Naive B cell (primary cell): ENCODE results near the gene PPP1R10. TPM values are rescaled to one million over a fixed set of nuclear protein-coding genes. Genes with fewer than 3 reads are reported as not detected.

Experiments
- ATAC-seq, 2 donors: fragments of 150-1000 bp; cut with Tn5 transposase; 2 replicates each; pipeline ENCODE4 v1.10.0; 2021; ENCODE audit warnings: low read depth in 2 of 2, mild to moderate bottlenecking in 2 of 2, moderate library complexity in 2 of 2
- DNase-seq: peaks from one replicate; pipeline ENCODE4 v3.0.0; 2022
- H3K27ac Mint-ChIP-seq, 6 donors: one replicate each; pipeline ENCODE4 v1.8.0; 2020 to 2022; ENCODE audit warnings: mild to moderate bottlenecking in 6 of 6, mixed read lengths in 6 of 6, moderate library complexity in 5 of 6, inconsistent platforms in 2 of 6
- H3K27me3 Mint-ChIP-seq, 3 donors: one replicate each; pipeline ENCODE4 v1.8.0; 2021 to 2022; ENCODE audit warnings: mixed read lengths in 3 of 3, mild to moderate bottlenecking in 1 of 3
- H3K36me3 Mint-ChIP-seq, 2 donors: one replicate each; pipeline ENCODE4 v1.8.0; 2020 to 2022; ENCODE audit warnings: mixed read lengths in 2 of 2, inconsistent platforms in 1 of 2, mild to moderate bottlenecking in 1 of 2
- H3K4me1 Mint-ChIP-seq, 3 donors: one replicate each; pipeline ENCODE4 v1.8.0; 2020 to 2022; ENCODE audit warnings: mixed read lengths in 3 of 3, inconsistent platforms in 1 of 3, mild to moderate bottlenecking in 1 of 3, moderate library complexity in 1 of 3
- H3K4me3 Mint-ChIP-seq, 8 donors: one replicate each; pipeline ENCODE4 v1.8.0; 2020 to 2022; ENCODE audit warnings: mild to moderate bottlenecking in 8 of 8, mixed read lengths in 8 of 8, moderate library complexity in 8 of 8, inconsistent platforms in 2 of 8
- H3K9me3 Mint-ChIP-seq, 7 donors: one replicate each; pipeline ENCODE4 v1.8.0; 2020 to 2022; ENCODE audit warnings: mixed read lengths in 7 of 7, mild to moderate bottlenecking in 5 of 7, inconsistent platforms in 2 of 7, moderate library complexity in 1 of 7
- polyA plus RNA-seq, 6 donors: library from polyadenylated mRNA; unstranded; fragments of 300-500 nt; fragmentation: Illumina TruSeq; gene quantifications; one replicate each; pipeline ENCODE4 v1.2.3, GENCODE V29; 2021; ENCODE audit warnings: low read depth in 6 of 6

PPP1R10 gene
- polyA plus RNA-seq, 6 donors from 2014 or later: 7.8 to 27.9 (median 25.9) TPM

DNA sequence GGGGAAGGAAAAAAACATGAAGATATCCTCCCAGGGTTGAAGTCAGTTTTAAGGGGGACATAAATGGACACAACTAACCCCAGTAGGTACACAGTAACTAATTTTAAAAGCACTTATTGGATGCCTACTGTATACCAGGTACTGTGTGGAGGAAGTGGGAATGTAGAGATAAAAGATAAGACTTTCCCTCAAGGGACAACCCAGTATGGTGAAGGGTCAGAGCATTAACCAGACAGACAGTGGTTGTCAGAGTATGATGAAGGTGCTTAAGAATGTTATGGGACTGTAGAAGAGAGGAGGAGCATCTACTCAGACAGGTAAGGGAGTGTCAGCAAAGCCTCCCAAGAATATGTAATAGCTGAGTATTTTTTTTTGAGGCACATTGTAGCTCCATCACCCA is 44.9 kb downstream of the PPP1R10 start:
- Mint-ChIP-seq H3K9me3 (no peaks in the 10 kb centered on the region), H3K36me3 (peaks cover 2 to 8% of the 10 kb centered on the region in 2 donors), H3K4me3 (peak overlapping the region; percentile 90 to 100 (median 100)), H3K4me1 (peaks cover 54 to 62% (median 59%) of the 10 kb centered on the region in 3 donors), H3K27ac (peak overlapping the region; percentile 97 to 100 (median 99)), H3K27me3 (no peaks in the 10 kb centered on the region)
- ATAC-seq (no peak), DNase-seq (no peak)

DNA sequence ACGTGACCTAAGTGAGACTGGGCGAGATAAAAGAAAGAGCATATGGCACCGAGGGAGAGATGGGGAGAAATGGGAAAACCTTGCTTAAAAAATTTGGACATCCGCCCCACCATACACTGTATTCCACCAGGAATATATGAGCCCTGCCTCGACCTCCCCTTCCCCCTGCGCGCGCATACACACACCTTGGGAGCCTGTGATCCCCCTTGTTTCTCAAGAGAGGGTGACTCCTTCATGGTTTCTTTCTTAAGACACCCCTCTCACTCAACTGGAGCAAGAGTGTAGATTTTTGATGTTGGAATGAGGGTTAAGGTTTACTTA is 45.3 kb downstream of the PPP1R10 start:
- DNase-seq: no peak

DNA sequence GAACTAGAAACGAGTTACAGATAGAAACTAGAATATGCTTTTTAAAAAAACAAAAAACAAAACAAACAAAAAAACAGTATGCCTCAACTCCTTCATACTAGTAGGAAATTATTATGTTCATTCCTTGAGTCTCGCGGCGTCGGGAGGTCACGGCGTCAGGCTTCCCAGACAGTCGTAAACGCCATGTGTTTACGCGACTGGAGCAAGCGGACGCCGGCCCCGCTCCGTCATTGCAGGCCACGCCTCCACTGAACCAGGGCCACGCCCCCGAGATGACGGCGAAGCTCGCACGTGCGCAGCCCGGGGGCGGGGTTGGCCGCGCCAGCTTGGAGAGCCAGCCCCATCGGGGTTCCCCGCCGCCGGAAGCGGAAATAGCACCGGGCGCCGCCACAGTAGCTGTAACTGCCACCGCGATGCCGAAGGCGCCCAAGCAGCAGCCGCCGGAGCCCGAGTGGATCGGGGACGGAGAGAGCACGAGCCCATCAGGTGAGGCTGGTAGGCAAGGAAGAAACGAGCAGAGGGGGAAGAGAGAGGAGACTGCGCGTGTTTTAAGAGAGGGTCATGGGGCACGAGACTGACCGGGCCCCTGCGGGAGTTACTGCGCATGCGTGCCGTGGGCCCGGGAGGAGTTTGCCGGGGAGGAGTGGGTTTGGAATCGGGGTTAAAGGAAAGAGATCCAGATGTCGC is 45.8 kb downstream of the PPP1R10 start, which contains the start of gene ABCF1:
ABCF1 (plus strand) TSS at position 368 of the 687 bp plus-strand sequence; CDS start at position 414, 46 bp downstream.
- Mint-ChIP-seq H3K9me3 (no peaks in the 10 kb centered on the region), H3K27me3 (no peaks in the 10 kb centered on the region), H3K4me1 (peaks cover 49 to 58% (median 53%) of the 10 kb centered on the region in 3 donors), H3K4me3 (peak within 1 kb of the TSS; percentile 90 to 100 (median 100)), H3K36me3 (no peaks in the 10 kb centered on the region), H3K27ac (peak within 1 kb of the TSS; percentile 97 to 100 (median 99))
- DNase-seq: peak; percentile 100
- ATAC-seq: peak; percentile 91 to 92

More for the DNA sequence above, 45.3 kb downstream of the PPP1R10 start:
- no peak for ATAC-seq
- Mint-ChIP-seq H3K27me3 (no peaks in the 10 kb centered on the region), H3K36me3 (peaks cover 0 to 4% of the 10 kb centered on the region in 2 donors), H3K9me3 (no peaks in the 10 kb centered on the region), H3K27ac (peak overlapping the region; percentile 97 to 100 (median 99)), H3K4me3 (peak overlapping the region; percentile 90 to 100 (median 100)), H3K4me1 (peaks cover 54 to 62% (median 57%) of the 10 kb centered on the region in 3 donors)

DNA sequence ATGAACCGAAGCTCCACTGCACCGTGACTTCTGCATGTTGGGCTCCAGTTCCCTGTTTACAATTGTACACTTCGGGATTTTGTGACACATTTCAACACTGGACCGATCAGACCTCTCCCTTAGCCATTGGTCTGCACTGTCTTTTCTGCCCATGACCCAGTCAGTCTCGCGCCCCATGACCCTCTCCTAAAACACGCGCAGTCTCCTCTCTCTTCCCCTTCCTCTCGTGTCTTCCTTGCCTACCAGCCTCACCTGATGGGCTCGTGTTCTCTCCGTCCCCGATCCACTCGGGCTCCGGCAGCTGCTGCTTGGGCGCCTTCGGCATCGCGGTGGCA is 46.3 kb downstream of the PPP1R10 start:
- ATAC-seq: peak; percentile 28 to 32
- H3K27me3 Mint-ChIP-seq: no peaks in the 10 kb centered on the region
- no peaks in the 10 kb centered on the region for H3K9me3 Mint-ChIP-seq
- no peak for DNase-seq
- H3K27ac Mint-ChIP-seq: peak overlapping the region; percentile 97 to 100 (median 99)
- peak overlapping the region; percentile 90 to 100 (median 100) for H3K4me3 Mint-ChIP-seq
- H3K4me1 Mint-ChIP-seq: peaks cover 49 to 61% (median 53%) of the 10 kb centered on the region in 3 donors
- no peaks in the 10 kb centered on the region for H3K36me3 Mint-ChIP-seq

DNA sequence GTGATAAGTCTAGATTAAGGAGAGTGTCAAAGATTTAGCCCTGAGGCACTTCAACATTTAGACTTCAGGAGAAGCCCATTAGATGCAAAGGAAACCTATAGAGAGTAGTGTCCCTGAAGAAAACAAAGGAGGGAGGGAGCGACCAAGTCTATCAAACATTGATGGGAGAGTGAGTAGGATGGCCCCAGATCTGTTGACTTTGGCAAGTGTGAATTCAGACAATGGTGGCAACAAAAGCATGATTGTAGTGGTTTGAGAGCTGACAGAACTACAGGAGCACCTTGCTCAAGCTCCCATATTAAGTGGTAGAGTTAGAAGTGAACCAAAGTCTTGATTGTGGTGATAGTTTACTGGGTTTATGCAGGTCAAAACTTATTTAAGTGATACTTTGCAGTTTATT is 46.8 kb downstream of the PPP1R10 start:
- ATAC-seq: no peak
- no peak for DNase-seq
- Mint-ChIP-seq H3K4me3 (peak overlapping the region; percentile 90 to 100 (median 100)), H3K27ac (peak overlapping the region; percentile 73 to 99 (median 99)), H3K27me3 (no peaks in the 10 kb centered on the region), H3K4me1 (peaks cover 47 to 59% (median 53%) of the 10 kb centered on the region in 3 donors), H3K36me3 (no peaks in the 10 kb centered on the region), H3K9me3 (no peaks in the 10 kb centered on the region)

DNA sequence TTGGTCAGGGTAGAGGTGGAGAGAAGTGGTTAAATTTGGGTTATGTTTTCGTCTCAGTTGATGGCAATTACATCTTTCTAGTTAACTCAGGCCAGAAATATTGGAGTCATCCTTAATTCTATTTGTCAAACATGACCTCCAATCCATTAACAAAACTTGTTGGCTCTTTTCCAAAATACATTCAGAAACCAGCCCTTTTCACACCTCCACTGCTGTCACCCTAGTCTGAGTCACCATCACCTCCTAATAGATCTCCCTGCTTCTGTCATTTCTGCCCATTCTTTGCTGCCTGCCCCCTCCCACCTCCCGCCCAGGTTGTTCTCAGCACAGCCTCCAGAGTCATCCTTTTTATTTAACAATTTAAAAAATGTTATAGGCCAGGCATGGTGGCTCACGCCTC is 48.8 kb downstream of the PPP1R10 start:
- H3K4me3 Mint-ChIP-seq: peak overlapping the region in 1 of 8 donors; percentile 40
- H3K27ac Mint-ChIP-seq: peak overlapping the region in 1 of 6 donors; percentile 30
- no peaks in the 10 kb centered on the region for H3K27me3 Mint-ChIP-seq
- no peak for DNase-seq
- H3K36me3 Mint-ChIP-seq: peaks cover 0 to under 1% of the 10 kb centered on the region in 2 donors
- no peaks in the 10 kb centered on the region for H3K9me3 Mint-ChIP-seq
- peaks cover 38 to 44% (median 42%) of the 10 kb centered on the region in 3 donors for H3K4me1 Mint-ChIP-seq
- no peak for ATAC-seq

DNA sequence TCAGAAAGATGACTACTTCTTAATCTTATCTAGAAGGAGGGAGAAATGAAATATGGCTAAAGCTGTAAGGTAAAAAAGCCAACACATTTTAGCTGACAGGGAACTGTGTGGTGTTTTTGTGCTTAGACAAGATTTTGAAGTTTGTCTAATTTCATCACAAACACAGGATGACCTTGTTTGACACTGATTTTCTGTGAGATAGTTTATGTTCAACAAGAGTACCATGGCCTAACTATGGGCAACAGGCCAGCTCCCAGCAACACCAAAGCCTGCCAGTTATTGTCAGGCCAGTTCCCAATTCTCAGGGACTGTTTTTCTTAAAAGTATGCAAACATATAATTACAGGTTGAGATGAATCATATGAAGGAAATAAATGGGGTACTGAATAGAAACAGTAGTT is 51.3 kb downstream of the PPP1R10 start:
- DNase-seq (no peak), ATAC-seq (no peak)
- Mint-ChIP-seq H3K4me1 (peaks cover 14 to 26% (median 20%) of the 10 kb centered on the region in 3 donors), H3K9me3 (no peaks in the 10 kb centered on the region), H3K27ac (peak overlapping the region in 2 of 6 donors; percentile 18 to 65), H3K27me3 (no peaks in the 10 kb centered on the region), H3K4me3 (no peak overlapping the region), H3K36me3 (peaks cover 0 to 10% of the 10 kb centered on the region in 2 donors)

DNA sequence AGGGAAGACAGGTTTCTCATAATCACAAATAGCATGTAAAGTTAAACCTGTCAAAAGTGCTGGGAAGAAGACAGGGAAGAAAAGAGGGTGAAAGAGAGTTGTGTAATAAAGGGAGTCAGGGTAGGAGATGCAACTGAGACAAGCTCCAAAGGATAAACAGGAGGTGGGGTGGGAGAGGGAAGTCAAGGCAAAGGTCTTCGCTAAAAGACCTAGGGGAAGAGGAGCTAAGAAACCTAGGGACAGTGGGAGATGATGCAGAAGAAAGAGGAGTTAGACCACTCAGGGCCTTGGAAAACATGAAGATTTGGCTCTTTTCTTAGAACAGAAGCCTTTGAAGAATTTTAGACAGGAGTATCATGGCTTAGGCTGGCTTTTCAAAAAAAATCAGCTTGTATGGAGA is 52.9 kb downstream of the PPP1R10 start:
- Mint-ChIP-seq H3K4me3 (no peak overlapping the region), H3K36me3 (peaks cover 0 to 10% of the 10 kb centered on the region in 2 donors), H3K27ac (peak overlapping the region in 3 of 6 donors; percentile 21 to 37 (median 30)), H3K27me3 (no peaks in the 10 kb centered on the region), H3K4me1 (peaks cover 7 to 19% (median 19%) of the 10 kb centered on the region in 3 donors), H3K9me3 (no peaks in the 10 kb centered on the region)
- ATAC-seq (no peak), DNase-seq (no peak)

DNA sequence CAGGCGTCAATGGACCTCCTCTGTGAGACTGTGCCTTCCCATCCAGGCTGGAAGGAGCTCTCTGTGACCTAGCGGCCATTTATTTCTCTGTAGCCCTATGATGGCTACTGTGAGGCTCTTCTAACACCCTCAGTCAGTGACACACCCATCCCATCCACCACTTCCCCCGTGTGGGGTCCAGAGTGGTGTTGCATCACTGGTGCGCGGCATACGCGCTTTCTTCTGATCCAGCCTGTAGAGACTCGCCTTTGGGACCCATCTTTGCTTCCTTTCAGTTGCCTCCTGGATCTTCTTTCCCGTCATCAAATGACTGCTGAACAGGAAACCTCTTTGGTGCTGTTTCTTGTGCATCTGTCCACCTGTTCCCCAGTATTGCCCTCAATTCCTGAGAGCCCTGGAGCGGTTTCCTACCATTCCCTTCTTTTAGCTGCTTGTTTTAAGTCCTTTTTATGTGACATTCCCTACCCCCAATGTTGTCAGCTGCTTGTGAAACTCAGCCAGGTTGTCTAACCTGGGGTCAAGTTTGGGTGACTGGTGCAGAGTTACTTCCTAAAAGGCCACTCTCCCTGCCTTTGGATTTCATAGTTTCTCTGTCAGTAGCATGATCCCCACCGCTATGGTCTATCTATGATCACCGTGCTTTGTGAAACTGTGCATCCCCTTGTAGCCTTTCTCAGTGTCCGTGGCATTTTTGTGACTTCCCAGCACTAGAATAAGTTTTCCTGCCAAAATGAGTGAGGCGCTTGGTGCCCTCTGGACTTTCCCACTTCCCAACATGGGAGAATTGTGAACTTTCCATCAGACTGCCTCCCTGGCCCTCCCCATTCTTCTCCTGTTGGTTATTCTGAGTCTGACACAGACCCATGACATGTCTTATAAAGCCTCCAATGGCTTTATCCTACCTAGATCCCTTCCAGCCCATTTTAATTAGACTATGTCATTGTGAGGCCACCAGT is 54.3 kb downstream of the PPP1R10 start:
- Mint-ChIP-seq H3K4me1 (peaks cover 15 to 27% (median 21%) of the 10 kb centered on the region in 3 donors), H3K36me3 (peaks cover 0 to 10% of the 10 kb centered on the region in 2 donors), H3K9me3 (no peaks in the 10 kb centered on the region), H3K27ac (peak overlapping the region in 4 of 6 donors; percentile 57 to 89 (median 84)), H3K27me3 (no peaks in the 10 kb centered on the region), H3K4me3 (peak overlapping the region in 1 of 8 donors; percentile 75)
- DNase-seq (no peak), ATAC-seq (no peak)

DNA sequence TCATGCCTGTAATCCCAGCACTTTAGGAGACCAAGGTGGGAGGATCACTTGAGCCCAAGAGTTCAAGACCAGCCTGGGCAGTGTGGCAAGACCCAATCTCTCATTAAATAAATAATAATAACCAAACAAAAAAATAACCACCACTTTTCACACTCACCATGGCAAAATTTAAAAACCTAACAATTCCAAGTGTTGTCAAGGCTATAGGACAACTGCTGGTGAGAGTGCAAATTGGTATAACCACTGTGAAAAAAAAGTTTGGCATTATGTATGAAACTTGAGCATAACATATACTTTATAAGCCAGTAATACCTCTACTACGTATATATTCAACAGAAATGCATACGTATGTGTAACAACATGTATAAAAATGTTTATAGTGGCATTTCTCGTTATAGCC is 56.1 kb downstream of the PPP1R10 start:
- no peaks in the 10 kb centered on the region for H3K27me3 Mint-ChIP-seq
- H3K36me3 Mint-ChIP-seq: peaks cover 0 to 15% of the 10 kb centered on the region in 2 donors
- H3K9me3 Mint-ChIP-seq: no peaks in the 10 kb centered on the region
- peaks cover 31 to 35% (median 33%) of the 10 kb centered on the region in 3 donors for H3K4me1 Mint-ChIP-seq
- peak overlapping the region in 1 of 8 donors; percentile 8 for H3K4me3 Mint-ChIP-seq
- no peak for DNase-seq
- no peak overlapping the region for H3K27ac Mint-ChIP-seq
- ATAC-seq: no peak

DNA sequence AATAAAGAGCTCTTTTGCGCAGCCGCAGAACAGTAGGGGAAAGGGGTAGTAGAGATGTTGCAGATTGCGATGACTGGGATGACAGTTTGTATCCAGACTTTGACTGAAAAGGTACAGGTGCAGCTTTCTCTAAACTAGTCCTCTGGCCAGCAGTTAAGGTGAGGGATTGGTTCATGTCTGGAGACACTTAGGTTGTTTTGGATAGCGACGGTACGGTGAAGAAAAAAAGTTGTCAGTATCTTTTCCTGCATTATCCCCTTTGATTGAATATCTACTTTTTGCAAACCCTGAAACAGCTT is 59.4 kb downstream of the PPP1R10 start:
- Mint-ChIP-seq H3K4me3 (peak overlapping the region; percentile 98 to 100 (median 99)), H3K9me3 (no peaks in the 10 kb centered on the region), H3K36me3 (peaks cover 1 to 22% of the 10 kb centered on the region in 2 donors), H3K4me1 (peaks cover 36 to 51% (median 49%) of the 10 kb centered on the region in 3 donors), H3K27me3 (no peaks in the 10 kb centered on the region), H3K27ac (peak overlapping the region; percentile 99 to 100 (median 100))
- DNase-seq (no peak), ATAC-seq (peak in 1 of 2 donors; percentile 6)

DNA sequence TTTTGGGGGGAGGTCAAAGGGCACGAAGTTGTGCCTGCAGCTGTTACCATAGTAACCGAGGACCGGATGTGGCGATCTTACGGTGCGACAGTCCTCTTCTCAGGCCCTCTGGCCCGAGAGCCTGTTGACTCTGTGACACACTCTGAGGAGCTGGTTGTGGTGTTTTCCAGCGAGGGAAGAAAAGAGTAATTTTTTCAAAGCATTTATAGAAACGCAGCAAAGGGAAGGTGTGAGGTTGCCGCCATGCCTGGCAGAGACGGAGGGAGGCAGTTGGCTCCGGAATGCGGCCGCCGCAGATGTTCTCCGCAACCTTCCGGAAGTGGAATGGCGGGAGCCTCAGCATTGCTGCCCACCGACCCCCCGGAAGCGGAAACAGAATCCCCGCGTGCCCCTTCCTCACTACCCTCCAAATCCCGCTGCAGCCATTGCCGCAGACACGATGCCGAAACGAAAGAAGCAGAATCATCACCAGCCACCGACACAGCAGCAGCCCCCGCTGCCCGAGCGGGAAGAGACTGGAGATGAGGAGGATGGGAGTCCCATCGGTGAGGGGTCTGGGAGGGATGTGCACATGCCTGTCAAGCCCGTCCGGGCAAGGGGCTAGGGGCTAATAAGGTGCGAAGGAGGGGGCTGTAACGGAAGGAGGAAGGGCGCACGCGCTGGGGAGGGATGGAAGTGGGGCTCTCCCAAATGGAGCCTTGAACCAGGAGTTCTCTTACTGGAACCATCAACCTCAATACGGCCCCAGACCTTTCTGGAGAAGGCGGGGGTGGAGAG is 59.9 kb downstream of the PPP1R10 start, which contains the start of gene PRR3:
PRR3 (plus strand) TSS at position 390 of the 777 bp plus-strand sequence; CDS start at position 440, 50 bp downstream.
- peak within 1 kb of the TSS; percentile 99 to 100 (median 100) for H3K27ac Mint-ChIP-seq
- H3K36me3 Mint-ChIP-seq: peaks cover 7 to 24% of the 10 kb centered on the region in 2 donors
- no peaks in the 10 kb centered on the region for H3K9me3 Mint-ChIP-seq
- no peaks in the 10 kb centered on the region for H3K27me3 Mint-ChIP-seq
- peak; percentile 92 for DNase-seq
- peaks cover 35 to 53% (median 49%) of the 10 kb centered on the region in 3 donors for H3K4me1 Mint-ChIP-seq
- peak within 1 kb of the TSS; percentile 98 to 100 (median 99) for H3K4me3 Mint-ChIP-seq
- ATAC-seq: peak; percentile 54 to 56
